Activated CD4-positive, alpha-beta T cell treated with anti-CD3 and anti-CD28 coated beads, Interleukin-2, Interleukin-4, amounts not matched to agents 100 ng/mL and 50 ng/mL, durations not matched to agents 16 hours and 8 hours (primary cell): ENCODE data around the gene ZNF860.
"Not testable (repeated sequence)": the region's sequence is repeated elsewhere in the genome, so short reads cannot be mapped to it uniquely, and the experiment has no call there.

ENCODE experiments used
- DNase-seq: peaks from one replicate; pipeline ENCODE4 v3.0.0-alpha.2; 2020; ENCODE audit warnings: low spot score

Gene ZNF860

DNA sequence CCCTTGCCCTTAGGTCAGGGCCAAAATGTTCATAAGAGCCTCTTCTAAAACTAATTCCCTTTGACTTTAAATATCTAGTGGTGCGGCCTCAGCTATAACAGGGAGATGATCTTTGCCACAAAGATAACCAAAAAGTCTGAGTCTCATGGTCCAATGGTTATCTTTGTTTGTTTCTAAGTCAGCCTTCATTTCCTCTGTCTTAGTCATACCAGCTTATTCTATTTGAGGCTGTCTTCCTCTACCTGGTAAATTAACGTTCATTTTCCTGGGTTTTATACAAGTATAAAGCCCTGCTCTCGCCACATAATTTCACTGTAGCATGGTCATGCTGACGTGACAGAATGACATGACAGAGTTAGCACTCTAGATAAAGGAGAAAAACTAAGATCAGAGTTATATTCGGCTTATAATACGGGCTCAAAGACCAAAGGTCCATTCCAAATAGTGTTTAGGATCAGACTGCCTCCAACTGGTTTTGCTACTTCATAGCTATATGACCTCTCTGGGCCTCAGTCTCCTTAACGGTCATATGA, 18.4 kb downstream of the ZNF860 start:
- no peak for DNase-seq

DNA sequence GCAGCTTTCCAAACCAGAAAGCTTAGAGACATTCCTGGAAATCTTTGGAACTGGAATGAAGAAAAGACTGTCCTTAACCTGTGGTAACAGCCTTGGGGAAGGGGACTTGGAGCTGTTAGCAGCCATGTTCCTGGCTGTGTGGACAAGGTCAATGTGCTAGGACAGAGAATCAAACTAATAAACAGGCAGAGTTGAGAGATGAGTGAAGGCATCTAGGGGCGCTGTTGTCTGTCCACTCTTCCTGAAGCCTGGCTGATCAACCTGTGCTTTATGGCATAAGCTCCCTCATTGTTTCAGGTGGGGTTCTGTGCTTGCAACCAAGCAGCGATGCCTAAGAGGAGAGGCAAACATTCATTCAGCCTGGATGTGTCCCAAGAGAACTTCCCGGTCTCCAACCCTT, 19.3 kb downstream of the ZNF860 start:
- no peak for DNase-seq

DNA sequence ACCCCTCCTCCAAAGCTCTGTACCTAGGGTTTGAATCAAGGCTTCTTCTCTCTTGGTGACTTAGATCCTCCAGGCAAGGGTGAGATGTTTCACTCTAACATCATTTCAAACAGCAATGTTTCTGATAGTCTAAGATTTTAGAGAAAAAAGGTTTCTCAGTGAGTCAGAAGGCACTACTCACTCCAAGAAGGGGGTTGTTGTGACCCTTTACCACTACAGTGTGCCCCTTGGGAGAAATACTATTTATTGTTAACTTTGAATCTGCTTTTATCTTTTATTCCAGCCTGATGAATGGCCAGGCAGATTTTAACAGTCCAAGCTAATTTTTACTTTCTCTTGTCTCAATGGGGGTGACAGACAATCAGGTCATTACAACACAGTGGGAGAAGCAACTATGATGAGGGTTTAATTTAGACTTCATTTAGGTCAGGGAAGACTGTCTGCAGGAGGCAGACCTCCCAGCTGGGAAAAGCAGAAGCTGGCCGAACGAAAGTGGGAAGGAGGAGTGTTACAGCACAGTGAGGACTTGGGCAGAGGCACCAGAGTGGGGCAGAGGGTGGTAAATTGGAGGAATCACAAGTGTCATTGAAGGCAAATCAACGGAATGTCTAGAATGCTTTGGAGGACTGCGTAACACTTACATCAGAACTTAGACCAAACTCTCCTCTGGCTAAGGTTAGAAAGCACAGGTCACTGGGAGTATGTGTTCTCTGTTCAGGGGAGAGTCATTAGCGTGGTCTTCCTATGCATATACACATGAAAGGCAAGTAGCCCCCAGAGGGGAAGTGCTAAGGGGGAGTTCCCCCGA, 21.2 kb downstream of the ZNF860 start:
- no peak for DNase-seq

DNA sequence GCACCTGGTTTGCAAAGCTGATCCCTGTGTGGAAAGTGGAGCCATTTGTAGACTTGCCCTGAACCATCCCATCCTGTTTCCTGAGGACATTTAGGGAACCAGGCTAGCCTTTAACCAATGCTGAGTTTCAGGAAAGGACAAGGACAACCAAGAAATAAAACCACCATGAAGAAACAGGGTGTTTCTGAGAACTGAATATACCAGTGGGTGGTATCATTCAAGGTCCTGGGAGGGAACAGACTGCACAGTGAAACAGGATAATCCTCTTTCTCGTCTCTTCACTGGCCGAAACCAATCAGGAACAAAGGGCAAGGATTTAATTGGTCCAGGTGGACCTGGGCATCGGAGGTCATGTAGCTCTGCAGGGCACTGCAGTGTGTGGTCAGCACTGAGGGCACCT, 21.8 kb downstream of the ZNF860 start:
- DNase-seq, result no peak

DNA sequence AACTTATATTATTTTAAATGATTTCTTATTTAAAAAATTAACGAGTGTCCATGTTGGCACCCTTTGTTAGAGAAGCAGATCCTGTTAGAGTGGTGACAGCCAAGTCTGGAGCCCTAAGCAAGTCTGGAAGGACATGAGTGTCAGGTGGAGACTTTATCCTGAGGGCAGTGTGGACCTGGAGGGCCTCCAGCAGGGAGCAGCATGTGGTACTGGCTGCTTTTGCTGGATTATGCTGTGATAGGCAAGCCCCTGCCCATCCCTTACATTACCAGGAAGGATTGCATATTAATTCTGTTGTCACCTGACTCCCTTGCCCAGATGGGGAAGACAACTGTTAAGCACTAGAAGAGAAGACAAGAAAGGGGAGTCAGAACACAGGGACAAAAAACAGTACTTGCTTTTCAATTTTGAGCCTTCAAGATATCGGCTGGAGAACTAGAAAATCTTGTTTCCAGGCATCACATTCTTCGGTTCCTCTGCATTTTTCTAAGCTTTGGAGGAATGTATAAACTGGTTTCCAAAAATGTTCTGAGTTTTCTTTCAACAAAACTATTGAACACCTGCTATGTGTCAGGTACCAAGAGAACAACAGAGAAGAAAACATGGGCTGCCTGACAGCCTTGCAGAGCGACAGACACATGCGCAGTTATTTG, 22.7 kb downstream of the ZNF860 start:
- no peak for DNase-seq

DNA sequence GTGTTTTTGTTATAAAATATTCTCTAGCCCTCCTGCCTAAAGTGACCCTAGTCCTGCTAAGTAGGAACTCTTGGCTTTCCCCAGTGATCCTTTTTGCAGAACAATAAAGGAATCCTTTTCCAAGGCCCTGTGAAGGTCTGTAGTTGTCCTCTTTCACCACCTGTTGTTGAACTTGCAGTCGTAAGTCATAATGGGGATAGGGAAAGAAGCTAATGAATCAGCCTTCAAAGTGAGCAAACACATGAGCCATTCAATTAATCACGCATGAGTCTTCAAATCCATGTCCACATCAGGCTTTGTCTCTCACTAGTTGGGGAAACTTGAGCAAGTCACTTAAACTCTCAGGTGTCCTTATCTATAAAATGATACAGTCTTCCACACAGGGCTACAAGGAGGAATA, 27.6 kb downstream of the ZNF860 start:
- DNase-seq, result no peak

DNA sequence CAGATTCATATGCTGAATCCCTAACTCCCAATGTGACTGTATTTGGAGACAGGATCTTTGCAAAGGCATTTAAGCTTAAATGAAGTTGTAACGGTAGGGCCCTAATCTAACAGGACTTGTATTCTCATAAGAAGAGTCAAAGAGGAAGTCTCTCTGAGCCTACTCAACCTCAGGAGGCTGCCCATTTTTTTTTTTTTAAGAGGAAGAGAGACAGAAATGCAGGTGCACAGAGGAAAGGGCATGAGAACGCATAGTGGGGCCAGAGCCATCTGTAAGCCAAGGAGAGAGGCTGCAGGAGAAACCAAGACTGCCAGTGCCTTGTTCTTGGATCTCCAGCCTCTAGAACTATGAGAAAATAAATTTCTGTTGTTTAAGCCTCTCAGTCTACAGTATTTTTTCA, 28.4 kb downstream of the ZNF860 start:
- DNase-seq, result no peak

DNA sequence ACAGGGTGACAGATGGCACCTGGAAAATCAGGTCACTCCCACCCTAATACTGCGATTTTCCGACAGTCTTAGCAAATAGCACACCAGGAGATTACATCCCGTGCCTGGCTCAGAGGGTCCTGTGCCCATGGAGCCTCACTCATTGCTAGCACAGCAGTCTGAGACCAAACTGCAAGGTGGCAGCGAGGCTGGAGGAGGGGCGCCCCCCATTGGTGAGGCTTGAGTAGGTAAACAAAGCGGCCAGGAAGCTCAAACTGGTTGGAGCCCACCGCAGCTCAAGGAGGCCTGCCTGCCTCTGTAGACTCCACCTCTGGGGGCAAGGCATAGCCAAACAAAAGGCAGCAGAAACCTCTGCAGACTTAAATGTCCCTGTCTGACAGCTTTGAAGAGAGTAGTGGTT, 29.1 kb downstream of the ZNF860 start:
- DNase-seq, result not testable (repeated sequence)

DNA sequence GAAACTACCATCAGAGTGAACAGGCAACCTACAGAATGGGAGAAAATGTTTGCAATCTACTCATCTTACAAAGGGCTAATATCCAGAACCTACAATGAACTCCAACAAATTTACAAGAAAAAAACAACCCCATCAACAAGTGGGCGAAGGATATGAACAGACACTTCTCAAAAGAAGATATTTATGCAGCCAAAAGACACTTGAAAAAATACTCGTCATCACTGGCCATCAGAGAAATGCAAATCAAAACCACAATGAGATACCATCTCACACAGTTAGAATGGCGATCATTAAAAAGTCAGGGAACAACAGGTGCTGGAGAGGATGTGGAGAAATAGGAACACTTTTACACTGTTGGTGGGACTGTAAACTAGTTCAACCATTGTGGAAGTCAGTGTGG, 34.1 kb downstream of the ZNF860 start:
- not testable (repeated sequence) for DNase-seq

DNA sequence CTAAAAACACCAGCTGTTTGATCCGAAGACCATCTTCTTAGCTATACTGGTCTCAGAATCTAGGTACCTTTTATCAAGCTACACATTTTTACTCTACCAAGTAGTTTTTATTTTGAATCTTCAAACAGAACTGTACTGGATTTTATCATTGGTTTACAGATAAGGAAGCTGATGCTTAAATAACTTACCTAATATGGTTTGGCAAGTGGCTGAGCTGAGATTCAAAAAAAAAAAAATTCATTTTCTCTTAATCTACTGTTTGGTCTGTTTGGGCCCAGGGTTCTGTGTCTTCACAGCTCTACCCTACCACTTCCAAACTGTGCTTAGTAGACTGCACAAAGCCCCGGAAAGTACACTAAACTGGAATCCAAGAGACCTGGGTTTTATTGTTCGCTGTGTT, 35.7 kb downstream of the ZNF860 start:
- DNase-seq, result no peak

DNA sequence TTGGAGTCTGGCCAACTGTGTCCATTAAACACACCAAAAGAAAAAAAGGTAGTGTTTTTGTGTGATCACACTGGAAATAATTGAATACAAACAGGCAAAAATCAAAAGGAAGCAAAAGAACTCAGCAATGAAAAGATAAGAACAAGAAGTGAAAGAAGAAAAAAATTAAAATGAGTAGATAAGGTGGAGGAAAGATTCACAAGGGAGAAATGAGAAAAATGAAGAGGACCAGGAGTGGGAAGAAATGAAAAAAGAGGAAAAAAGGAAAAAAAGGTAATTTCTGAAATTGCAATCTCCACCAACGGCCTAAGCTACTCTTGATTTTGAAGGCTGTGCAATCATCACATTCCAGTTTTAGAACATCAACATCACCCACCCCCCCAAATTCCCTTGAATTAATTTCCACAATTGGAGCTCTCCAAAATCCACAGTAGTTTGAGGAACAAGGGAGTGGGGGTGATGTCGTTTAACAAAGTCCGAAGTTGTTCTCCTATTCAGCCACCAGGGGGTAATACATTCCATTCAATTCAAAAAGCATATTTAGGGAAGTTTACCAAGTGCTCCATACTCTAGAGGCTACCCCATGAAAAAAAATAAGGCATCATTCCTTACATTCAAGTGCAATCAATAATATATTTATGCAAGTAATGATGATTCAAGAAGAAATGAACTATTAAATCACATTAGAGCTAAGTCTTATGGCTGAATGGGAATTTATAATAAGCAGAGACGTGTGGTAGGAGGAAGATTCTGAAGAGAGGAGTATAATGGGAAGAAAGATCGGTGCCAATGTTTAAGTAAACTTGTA, 37.4 kb downstream of the ZNF860 start:
- DNase-seq, result peak; percentile 16

DNA sequence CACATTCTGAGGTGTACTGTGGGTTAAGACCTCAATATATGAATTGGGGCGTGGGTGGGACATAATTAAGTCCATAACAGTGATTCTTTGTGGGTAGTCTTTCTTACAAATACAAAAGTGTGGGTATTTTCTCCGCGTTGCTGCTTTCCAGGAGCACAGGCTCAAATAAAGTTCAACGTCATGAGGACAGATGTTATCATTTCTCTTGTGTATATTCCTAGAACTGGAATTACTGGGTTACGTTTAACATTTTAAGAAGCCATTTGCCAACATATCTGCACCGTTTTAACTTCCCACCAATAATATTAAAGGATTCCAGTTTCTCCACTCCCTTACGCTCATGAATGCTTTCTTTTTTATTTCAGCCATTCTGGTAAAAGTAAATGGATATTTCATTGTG, 39.6 kb downstream of the ZNF860 start:
- no peak for DNase-seq

DNA sequence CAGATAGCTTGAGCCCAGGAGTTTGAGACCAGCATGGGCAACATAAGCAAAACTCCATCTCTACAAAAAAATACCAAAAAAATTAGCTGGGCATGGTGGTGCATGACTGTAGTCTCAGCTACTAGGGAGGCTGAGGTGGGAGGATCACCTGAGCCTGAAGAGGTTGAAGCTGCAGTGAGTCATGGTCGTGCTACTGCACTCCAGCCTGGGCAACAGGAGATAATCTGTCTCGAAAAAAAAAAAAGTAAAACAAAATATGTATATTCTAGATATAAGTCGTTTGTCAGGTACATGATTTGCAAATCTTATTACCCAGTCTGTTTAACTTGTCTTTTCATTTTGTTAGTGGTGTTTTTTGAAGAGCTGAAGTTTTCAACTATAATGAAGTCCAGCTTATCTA, 40.2 kb downstream of the ZNF860 start:
- DNase-seq, result no peak

DNA sequence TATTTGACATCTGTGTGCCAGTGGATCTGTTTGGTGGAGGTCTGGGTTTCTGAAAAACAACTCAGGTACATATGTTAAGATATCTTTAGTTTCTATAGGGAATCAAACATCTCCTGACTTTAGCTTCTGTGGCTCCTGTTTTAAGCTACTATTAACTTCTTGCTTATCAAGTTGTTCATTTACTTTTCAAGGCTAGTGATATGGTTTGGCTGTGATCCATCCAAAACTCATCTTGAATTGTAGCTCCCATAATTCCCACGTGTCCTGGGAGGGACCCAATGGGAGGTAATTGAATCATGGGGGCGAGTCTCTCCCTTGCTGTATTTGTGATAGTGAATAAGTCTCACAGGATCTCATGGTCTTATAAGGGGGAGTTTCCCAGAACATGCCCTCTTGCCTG, 41.4 kb downstream of the ZNF860 start:
- no peak for DNase-seq

DNA sequence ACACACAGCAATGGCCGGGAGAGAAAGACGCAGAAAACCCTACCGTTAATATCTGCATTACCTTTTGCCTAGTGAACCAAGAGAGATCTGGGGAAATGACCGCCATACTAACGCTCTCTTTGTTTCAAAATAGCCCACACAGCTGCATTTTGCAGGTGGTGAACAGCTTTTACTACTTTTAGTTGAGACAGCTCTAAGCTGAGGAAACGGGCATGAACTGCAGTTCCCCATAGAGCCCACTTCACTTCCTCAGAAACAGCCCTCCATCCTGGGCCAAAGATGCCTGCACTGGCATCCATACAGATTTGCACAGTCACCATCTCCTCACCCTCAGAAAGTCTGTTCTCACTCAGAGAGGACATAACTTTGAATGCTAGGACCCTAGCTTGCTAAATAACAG, 45.0 kb downstream of the ZNF860 start:
- DNase-seq, result no peak

DNA sequence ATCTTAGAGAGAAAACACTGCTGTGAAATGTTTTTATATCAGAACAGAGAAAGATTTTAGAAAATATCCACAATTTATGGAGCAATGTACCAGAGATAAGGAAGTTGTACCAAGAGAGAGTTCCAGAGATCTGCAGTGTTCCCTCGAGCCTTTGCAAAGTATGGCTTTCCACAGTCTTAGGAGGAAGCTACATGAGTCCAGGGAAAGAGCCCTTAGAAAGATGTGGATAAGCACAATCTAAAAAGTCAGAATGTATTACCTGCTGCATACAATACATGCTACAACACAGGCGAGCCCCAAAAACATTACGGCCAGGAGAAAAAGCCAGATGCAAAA, 56.4 kb downstream of the ZNF860 start:
- DNase-seq, result no peak

DNA sequence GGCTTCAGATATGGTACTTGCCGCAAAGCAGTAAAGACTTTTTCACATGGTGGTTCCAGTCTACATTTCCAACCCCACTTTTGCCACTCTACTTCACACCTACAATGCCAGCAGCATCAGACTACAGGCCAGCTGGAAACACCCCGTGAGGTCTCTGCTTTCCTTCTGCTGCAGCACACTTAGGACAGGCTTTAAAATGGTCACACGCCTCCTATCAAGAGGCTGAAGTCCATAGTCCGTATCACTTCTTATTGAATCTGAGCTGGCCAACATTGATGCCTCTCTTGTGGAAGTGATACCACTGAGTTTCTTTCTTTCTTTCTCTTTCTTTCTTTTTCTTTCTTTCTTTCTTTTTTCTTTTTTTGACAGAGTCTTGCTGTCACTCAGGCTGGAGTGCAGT, 59.8 kb downstream of the ZNF860 start:
- DNase-seq, result no peak
